Esophagus squamous epithelium (tissue), 5 donors: ENCODE measurements around the gene MOGAT1. TPM values are rescaled to one million over a fixed set of nuclear protein-coding genes. Genes with fewer than 3 reads are reported as not detected.
A peak's percentile ranks its signal among the peaks of the same experiment; 100 is the strongest.

Experiments used
- DNase-seq: peaks from one replicate; lab custom pipeline; 2025; lab: John Stamatoyannopoulos, UW
- H3K27ac ChIP-seq, 4 donors: fragments of 200-600 bp; sonication (generic); one replicate each; pipeline ENCODE4 v1.5.1; 2016 to 2019; ENCODE audit warnings: mild to moderate bottlenecking in 1 of 4
- H3K27me3 ChIP-seq, 4 donors: fragments of 200-600 bp; sonication (generic); 1 replicate in 3 of 4; 2 replicates in 1 of 4; pipeline versions ENCODE4 v1.5.1 to v1.6.0; 2017 to 2021; ENCODE audit warnings: antibody characterized with exemption in 1 of 4
- H3K36me3 ChIP-seq, 3 donors: fragments of 200-600 bp; sonication (generic); one replicate each; pipeline ENCODE4 v1.5.1; 2016 to 2019
- H3K4me1 ChIP-seq, 3 donors: fragments of 200-600 bp; sonication (generic); one replicate each; pipeline ENCODE4 v1.5.1; 2017 to 2019
- H3K4me3 ChIP-seq, 4 donors: fragments of 200-600 bp; sonication (generic); 1 replicate in 3 of 4; 2 replicates in 1 of 4; pipeline ENCODE4 v1.5.1; 2016 to 2019; ENCODE audit warnings: mild to moderate bottlenecking in 2 of 4, moderate library complexity in 1 of 4
- H3K9me3 ChIP-seq, 3 donors: fragments of 200-600 bp; sonication (generic); one replicate each; pipeline ENCODE4 v1.5.1; 2016 to 2019
- CTCF ChIP-seq, 6 experiments: fragments of 450-650 bp in 4 of 6; fragments of 200-600 bp in 2 of 6; sonication (generic) in 2 of 6; IDR thresholded peaks; one replicate each; pipeline ENCODE4 v1.5.1; 2016 to 2019; ENCODE audit warnings: antibody characterized with exemption in 6 of 6, mild to moderate bottlenecking in 4 of 6, moderate library complexity in 4 of 6
- POLR2A ChIP-seq, 4 donors: fragments of 450-650 bp; IDR thresholded peaks; one replicate each; pipeline ENCODE4 v1.6.1; 2017; ENCODE audit warnings: antibody characterized with exemption in 4 of 4, mild to moderate bottlenecking in 4 of 4, moderate library complexity in 3 of 4
- WGBS, 2 donors: methylation state at CpG; one replicate each; pipeline ENCODE4 v1.1.5; 2018; 5-methylcytosine and 5-hydroxymethylcytosine counted together
- intact Hi-C: fragments of 100-400 bp; cut with DNase I; formaldehyde crosslinking; loops from one replicate; pipeline ENCODE4 v1.15.0; 2022
- total RNA-seq, 4 donors: library from RNA; depleted of rRNA; stranded (reverse); fragments of >200 nt; gene quantifications; one replicate each; pipeline ENCODE4 v1.1.0, GENCODE V29; 2016
- donor health status: DM: yes; HTN: yes; CAD: no.

The MOGAT1 gene
- total RNA-seq, 4 donors from 2014 or later: not detected

- Histone ChIP-seq H3K27me3 (peaks cover 0 to 33% (median 0%) of the 10 kb centered on the region in 4 donors), H3K27ac (no peak overlapping the region), H3K4me1 (no peaks in the 10 kb centered on the region), H3K9me3 (no peaks in the 10 kb centered on the region), H3K36me3 (no peaks in the 10 kb centered on the region), H3K4me3 (no peak overlapping the region)
- intact Hi-C loops: no loop called here
- no peak for TF ChIP-seq POLR2A (IDR thresholded peaks at IDR 0.05)
- peak in 1 of 6 experiments; percentile 9 for TF ChIP-seq CTCF (IDR thresholded peaks at IDR 0.05)
- DNase-seq: no peak
- 52 to 64% methylated on average over 3 of the region's 3 CpGs for WGBS, 2 donors
Measured at GRCh38 chr2:222677981-222678380, 6.5 kb downstream of the MOGAT1 start.

- Histone ChIP-seq H3K4me3 (no peak overlapping the region), H3K4me1 (no peaks in the 10 kb centered on the region), H3K27ac (no peak overlapping the region), H3K9me3 (no peaks in the 10 kb centered on the region), H3K27me3 (peaks cover 0 to 14% (median 0%) of the 10 kb centered on the region in 4 donors), H3K36me3 (no peaks in the 10 kb centered on the region)
- DNase-seq: no peak
- TF ChIP-seq CTCF (IDR thresholded peaks at IDR 0.05) (no peak), POLR2A (IDR thresholded peaks at IDR 0.05) (no peak)
- intact Hi-C loops: no loop called here
- 71 to 81% methylated on average over 3 of the region's 3 CpGs for WGBS, 2 donors
Measured at GRCh38 chr2:222683805-222684204, 12.3 kb downstream of the MOGAT1 start.

DNA sequence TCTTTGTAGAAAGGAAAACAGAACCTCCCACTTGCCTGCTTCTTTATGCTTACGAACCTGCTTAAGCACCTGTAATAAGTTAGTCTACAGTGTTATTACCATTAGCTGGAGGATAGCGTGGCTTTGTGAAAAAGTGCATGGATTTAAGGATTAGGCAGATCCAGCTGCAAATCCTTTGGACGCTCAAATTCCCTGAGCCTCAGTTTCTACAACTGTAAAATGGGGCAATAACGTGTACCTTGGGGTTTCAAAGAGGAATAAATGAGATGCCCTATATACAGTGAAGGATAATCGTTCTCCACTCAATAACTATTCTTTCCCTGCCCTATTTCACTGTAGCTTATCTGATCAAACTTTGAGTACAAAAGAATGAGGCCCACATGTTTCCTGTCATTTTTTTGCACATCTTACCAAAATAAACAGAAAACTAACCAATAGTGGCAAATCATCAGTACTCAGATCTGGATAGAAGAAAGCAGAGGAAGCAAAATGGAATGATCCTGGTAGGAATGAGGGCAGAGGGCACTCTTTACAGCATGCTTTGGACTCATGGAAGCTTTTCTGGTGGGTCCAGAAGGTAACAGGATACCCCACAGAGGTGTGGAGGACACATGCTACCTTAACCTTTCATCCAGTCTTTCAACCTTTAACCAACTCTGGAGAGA lies 14.8 kb downstream of the MOGAT1 start:
- 46 to 65% methylated on average over 5 of the region's 5 CpGs for WGBS, 2 donors
- Histone ChIP-seq H3K9me3 (no peaks in the 10 kb centered on the region), H3K27ac (no peak overlapping the region), H3K27me3 (peaks cover 0 to 9% (median 0%) of the 10 kb centered on the region in 4 donors), H3K4me1 (no peaks in the 10 kb centered on the region), H3K36me3 (no peaks in the 10 kb centered on the region), H3K4me3 (no peak overlapping the region)
- intact Hi-C loops: no loop called here
- DNase-seq: no peak
- TF ChIP-seq POLR2A (IDR thresholded peaks at IDR 0.05) (no peak), CTCF (IDR thresholded peaks at IDR 0.05) (no peak)

DNA sequence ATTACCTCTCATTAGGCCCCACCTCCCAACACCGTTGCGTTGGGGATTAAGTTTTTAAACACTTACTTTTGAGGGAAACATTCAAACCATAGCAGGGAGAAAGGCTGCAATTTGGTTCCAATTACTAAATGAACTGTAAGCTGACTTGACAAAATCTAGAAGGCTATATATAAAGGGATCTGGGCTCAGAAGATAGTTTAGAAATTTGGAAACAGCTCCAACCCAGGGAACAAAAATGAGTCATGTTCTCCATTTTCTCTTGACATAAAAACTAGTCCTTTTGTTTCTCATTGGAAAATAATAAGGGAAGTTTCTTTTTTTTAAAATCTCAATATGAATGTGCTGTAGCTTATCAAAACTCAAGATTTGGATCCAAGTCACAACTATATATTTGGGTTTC lies 17.5 kb downstream of the MOGAT1 start:
- no peak for TF ChIP-seq CTCF (IDR thresholded peaks at IDR 0.05)
- TF ChIP-seq POLR2A (IDR thresholded peaks at IDR 0.05): no peak
- Histone ChIP-seq H3K4me1 (no peaks in the 10 kb centered on the region), H3K4me3 (no peak overlapping the region), H3K27ac (no peak overlapping the region), H3K9me3 (no peaks in the 10 kb centered on the region), H3K36me3 (no peaks in the 10 kb centered on the region), H3K27me3 (no peaks in the 10 kb centered on the region)
- intact Hi-C loops: no loop called here
- no peak for DNase-seq
- 33 to 68% methylated on average over 2 of the region's 2 CpGs for WGBS, 2 donors

- intact Hi-C loops: no loop called here
- H3K27ac ChIP-seq: no peak overlapping the region
Measured at GRCh38 chr2:222689322-222689721, 17.9 kb downstream of the MOGAT1 start.

More at GRCh38 chr2:222689322-222689721, 17.9 kb downstream of the MOGAT1 start:
- Histone ChIP-seq H3K36me3 (no peaks in the 10 kb centered on the region), H3K27me3 (no peaks in the 10 kb centered on the region), H3K4me3 (no peak overlapping the region), H3K4me1 (no peaks in the 10 kb centered on the region), H3K9me3 (no peaks in the 10 kb centered on the region)
- WGBS, 2 donors: 66 to 69% methylated on average over 2 of the region's 2 CpGs
- TF ChIP-seq POLR2A (IDR thresholded peaks at IDR 0.05) (no peak), CTCF (IDR thresholded peaks at IDR 0.05) (no peak)
- DNase-seq: no peak
